ENCODE data around the gene AASS.

DNA sequence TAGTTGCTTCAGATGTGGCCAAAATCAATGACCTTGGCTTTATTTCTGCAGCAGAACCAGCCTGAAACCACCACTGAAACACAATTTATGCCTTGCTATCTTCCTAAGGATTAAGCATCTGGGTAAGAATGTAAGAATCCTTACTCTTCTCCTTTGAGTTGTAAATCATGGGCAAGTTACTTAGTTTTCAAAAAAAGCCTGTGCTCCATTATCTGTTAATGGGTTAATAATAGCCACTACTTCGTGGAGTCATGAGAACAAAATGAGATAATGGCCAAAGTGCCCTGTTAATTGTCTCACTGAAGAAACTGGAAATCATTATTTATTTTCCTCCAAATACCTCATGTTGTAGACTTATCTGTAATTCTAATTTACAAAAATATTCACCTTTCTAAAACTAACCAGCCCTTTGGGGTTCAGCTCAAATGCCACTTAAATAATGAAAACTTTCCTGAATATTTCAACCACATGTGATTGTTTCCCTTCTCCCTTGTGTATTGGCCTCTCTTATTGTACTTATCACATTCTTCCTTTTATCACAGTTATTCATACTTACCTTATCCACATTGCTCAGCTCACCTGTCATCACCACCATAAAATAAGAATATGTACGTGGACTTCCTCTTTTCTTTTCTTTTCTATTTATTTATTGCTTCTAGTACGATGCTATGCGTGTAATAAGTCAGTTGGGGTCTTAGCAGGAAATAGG, 2.0 kb upstream of the AASS start:
- TF ChIP-seq, protein P1, sequence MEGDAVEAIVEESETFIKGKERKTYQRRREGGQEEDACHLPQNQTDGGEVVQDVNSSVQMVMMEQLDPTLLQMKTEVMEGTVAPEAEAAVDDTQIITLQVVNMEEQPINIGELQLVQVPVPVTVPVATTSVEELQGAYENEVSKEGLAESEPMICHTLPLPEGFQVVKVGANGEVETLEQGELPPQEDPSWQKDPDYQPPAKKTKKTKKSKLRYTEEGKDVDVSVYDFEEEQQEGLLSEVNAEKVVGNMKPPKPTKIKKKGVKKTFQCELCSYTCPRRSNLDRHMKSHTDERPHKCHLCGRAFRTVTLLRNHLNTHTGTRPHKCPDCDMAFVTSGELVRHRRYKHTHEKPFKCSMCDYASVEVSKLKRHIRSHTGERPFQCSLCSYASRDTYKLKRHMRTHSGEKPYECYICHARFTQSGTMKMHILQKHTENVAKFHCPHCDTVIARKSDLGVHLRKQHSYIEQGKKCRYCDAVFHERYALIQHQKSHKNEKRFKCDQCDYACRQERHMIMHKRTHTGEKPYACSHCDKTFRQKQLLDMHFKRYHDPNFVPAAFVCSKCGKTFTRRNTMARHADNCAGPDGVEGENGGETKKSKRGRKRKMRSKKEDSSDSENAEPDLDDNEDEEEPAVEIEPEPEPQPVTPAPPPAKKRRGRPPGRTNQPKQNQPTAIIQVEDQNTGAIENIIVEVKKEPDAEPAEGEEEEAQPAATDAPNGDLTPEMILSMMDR (IDR thresholded peaks at IDR 0.05; ENCODE audit: low read depth, low read length, poor library complexity, severe bottlenecking) = no peak
- TF ChIP-seq EZH2phosphoT487 (IDR thresholded peaks at IDR 0.05; ENCODE audit: borderline replicate concordance, low read length) = no peak
